GM12864 (cell line): Measurements from ENCODE around the gene C20orf96.
"Not testable (repeated sequence)": the region's sequence is repeated elsewhere in the genome, so short reads cannot be mapped to it uniquely, and the experiment has no call there.

Source experiments
- DNase-seq: peaks from one replicate; pipeline ENCODE4 v3.0.0-alpha.2; 2011; ENCODE audit warnings: low read depth
- H3K4me3 ChIP-seq: 2 replicates; pipeline ENCODE4 v1.5.1; 2011; ENCODE audit warnings: mild to moderate bottlenecking, low read depth, low read length, control low read depth
- TF ChIP-seq, protein P1 (sequence below): IDR thresholded peaks from 2 replicates; pipeline ENCODE4 v1.5.1; 2011; ENCODE audit warnings: low read depth, mild to moderate bottlenecking, moderate library complexity, low read length, control low read depth, inconsistent platforms; ENCODE audit errors: missing control alignments

The C20orf96 gene

DNA sequence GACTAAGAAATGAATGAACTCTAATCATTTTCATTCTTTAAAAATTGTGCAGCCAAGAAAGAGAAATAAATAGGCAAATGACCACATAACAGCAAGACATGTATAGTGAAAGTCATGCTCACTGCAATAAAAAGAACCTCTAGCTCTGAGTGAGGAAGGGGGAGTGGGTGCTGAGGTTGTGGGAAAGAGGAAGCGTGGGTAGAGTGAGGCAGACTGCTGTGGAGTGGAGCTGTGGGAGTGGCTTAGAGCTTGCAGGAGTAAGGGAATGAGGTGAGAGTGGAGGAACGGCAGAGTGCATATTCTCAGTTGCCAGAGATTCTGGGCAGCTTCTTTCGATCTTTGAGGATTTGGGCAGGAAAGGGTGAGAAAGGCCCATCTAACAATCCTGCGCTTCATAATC lies 53.1 kb downstream of the C20orf96 start:
- no peak for DNase-seq
- H3K4me3 ChIP-seq = no peak overlapping the region
- TF ChIP-seq, protein P1, sequence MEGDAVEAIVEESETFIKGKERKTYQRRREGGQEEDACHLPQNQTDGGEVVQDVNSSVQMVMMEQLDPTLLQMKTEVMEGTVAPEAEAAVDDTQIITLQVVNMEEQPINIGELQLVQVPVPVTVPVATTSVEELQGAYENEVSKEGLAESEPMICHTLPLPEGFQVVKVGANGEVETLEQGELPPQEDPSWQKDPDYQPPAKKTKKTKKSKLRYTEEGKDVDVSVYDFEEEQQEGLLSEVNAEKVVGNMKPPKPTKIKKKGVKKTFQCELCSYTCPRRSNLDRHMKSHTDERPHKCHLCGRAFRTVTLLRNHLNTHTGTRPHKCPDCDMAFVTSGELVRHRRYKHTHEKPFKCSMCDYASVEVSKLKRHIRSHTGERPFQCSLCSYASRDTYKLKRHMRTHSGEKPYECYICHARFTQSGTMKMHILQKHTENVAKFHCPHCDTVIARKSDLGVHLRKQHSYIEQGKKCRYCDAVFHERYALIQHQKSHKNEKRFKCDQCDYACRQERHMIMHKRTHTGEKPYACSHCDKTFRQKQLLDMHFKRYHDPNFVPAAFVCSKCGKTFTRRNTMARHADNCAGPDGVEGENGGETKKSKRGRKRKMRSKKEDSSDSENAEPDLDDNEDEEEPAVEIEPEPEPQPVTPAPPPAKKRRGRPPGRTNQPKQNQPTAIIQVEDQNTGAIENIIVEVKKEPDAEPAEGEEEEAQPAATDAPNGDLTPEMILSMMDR = no peak

DNA sequence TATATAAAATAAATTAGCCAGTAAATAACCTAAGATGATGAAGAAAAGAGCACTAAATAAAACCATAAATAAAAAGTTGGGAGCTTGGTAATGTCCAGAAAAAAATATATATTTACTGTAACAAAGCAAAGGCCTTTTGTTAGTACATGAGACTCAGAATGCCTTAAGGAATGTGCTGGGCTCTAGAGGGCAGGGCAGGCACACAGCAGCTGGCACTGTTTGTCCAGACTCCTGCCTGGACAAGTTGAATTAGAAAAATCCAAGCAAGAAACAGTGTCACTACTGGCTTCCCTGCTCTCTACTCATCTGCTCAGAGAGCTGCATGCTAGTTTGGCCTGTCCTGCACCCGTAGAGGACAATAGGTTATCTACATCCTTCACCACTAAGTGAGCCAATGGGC lies 54.7 kb downstream of the C20orf96 start:
- DNase-seq = no peak
- TF ChIP-seq, protein P1 = no peak

DNA sequence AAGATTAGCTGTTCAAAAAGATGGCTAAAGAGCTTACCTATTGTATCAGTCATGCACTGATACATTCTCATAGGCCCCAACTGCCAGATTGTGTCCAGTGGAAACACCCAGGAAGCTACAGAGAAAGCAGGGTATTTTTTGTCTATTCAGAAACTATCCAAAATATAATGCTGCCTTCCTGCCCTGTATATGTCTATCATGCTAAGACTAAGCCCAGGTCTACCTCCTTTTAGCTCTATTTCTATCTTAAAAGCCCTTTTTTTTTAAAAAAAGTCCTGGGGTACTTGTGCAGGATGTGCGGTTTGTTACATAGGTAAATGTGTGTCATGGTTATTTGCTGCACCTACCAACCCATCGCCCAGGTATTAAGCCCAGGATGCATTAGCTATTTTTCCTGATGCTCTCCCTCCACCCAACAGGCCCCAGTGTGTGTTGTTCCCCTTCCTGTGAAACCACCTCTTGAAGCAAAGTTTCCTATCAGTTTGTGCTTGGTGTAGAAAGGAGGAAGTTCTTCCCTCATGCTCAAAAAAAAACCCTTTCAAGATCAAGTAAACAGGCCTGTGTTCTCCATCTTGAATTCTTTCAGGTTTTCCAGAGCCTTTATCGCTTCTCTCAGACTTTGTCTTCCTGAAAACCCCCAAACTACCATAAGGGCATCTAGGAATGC lies 63.0 kb downstream of the C20orf96 start:
- TF ChIP-seq, protein P1 = no peak
- no peak overlapping the region for H3K4me3 ChIP-seq
- no peak for DNase-seq

More for the DNA sequence above, 54.7 kb downstream of the C20orf96 start:
- H3K4me3 ChIP-seq = no peak overlapping the region

DNA sequence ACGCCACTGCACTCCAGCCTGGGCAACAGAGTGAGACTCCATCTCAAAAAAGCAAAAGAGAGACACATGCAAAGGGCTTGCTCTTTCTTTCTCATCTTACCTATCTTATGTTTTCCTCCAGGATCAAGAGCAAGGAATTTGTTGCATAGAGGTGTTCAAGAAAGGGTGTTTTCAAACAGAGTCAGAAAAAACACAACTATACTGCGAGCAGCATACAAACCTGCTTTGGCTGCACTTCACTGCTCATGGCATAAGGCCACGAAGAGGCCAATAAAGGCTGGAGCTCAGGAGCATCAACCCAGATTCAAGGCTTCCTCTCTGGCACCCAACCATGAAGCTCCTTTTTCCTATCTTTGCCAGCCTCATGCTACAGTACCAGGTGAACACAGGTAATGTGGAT lies 63.6 kb downstream of the C20orf96 start, which contains the start of gene DEFB129:
TSS of gene DEFB129 (plus strand) at position 301 of the 400 bp plus-strand sequence. CDS start at position 332, 31 bp downstream.
- H3K4me3 ChIP-seq = no peak within 1 kb of the TSS
- TF ChIP-seq, protein P1 = no peak
- DNase-seq = no peak

DNA sequence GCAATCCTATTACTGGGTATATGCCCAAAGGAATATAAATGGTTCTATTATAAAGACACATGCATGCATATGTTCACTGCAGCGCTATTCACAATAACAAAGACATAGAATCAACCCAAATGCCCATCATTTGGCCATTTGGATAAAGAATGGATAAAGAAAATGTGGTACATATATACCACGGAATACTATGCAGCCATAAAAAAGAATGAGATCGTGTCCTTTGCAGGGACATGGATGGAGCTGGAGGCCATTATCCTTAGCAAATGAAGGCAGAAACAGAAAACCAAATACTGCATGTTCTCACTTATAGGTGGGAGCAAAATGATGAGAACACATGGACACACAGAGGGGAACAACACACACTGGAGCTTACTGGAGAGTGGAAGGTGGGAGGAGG lies 64.7 kb downstream of the C20orf96 start:
- DNase-seq, H3K4me3 ChIP-seq: not testable (repeated sequence)

DNA sequence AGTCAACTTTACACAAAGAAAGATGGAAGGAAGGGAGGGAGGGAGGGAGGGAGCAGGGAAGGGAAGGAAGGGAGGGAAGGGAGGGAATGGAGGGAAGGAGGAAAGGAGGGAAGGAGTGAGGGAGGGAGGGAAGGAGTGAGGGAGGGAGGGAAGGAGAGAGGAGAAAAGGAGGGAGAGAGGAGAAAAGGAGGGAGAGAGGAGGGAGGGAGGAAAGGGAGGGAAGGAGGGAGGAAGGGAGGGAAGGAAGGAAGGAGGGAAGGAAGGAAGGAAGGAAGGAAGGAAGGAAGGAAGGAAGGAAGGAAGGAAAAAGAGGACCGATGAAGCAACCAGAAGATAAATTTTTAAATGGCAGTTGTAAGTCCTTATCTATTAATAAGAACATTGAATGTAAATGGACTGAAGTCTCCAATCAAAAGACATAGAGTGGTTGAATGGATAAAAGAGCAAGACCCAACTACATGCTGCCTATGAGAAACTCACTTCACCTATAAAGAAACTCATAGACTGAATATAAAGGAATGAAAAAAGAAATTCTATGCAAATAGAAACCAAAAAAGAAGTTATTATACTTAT lies 69.2 kb downstream of the C20orf96 start:
- TF ChIP-seq, protein P1 = no peak
- H3K4me3 ChIP-seq = no peak overlapping the region
- no peak for DNase-seq
